ENCODE measurements around the gene CPT1A. TPM values are rescaled to one million over a fixed set of nuclear protein-coding genes. Genes with fewer than 3 reads are reported as not detected.

Gene CPT1A
- total and polyA plus RNA-seq, 10 of the 15 experiments (the other 5 are each of a cell fraction or from before 2014, with no cell fraction given): 1.1 to 17.5 (median 6.0) TPM

GRCh38 chr11:68743539-68743938 lies 98.2 kb downstream of the CPT1A start:
- POLR2A ChIA-PET: interaction anchor here (0.7 kb wide), 1 partner anchor 42 kb away, joined by 7 read pairs; no protein-coding TSS in a partner anchor
- Histone ChIP-seq H3K4me1 (ENCODE audit: control insufficient read depth, insufficient read depth, low read length) (no peaks in the 10 kb centered on the region), H3K9me3 (replicated peaks; ENCODE audit: control insufficient read depth, insufficient read depth, low read length) (no peaks in the 10 kb centered on the region), H4K20me1 (ENCODE audit: control insufficient read depth, insufficient read depth) (no peaks in the 10 kb centered on the region), H3K27me3 (replicated peaks in 1 of 2; ENCODE audit: control insufficient read depth in 2 of 2, insufficient read depth in 2 of 2, low read length in 1 of 2) (no peaks in the 10 kb centered on the region), H3K9ac (ENCODE audit: control insufficient read depth, insufficient read depth, low read length) (no peak overlapping the region), H3K4me3 (no peak overlapping the region), H3K36me3 (ENCODE audit: control insufficient read depth in 2 of 2, insufficient read depth in 2 of 2, low read length in 1 of 2) (no peaks in the 10 kb centered on the region), H3K79me2 (ENCODE audit: control insufficient read depth, insufficient read depth, low read length) (no peaks in the 10 kb centered on the region), H2AFZ (ENCODE audit: control insufficient read depth, low read depth, low read length) (no peak overlapping the region), H3K4me2 (ENCODE audit: control insufficient read depth, insufficient read depth) (no peak overlapping the region), H3K27ac (ENCODE audit: control insufficient read depth, insufficient read depth) (no peak overlapping the region)
- WGBS (ENCODE audit: insufficient coverage, insufficient replicate concordance, low lambda C conversion rate, missing lambda C conversion rate): 73% methylated on average over 3 of the region's 3 CpGs
- RAD21 ChIA-PET (ENCODE audit: unreplicated experiment): no interaction called here
- no TSS peak for BruUV-seq (replicated peaks)
- CTCF ChIA-PET: interaction anchor here (0.6 kb wide), 1 partner anchor 1095 kb away, joined by 3 read pairs; no protein-coding TSS in a partner anchor
- intact Hi-C loops (cut with micrococcal nuclease; ENCODE audit: unreplicated experiment): no loop called here
- no peak for ATAC-seq
- SMC1A ChIA-PET (ENCODE audit: uncharacterized antibody, unreplicated experiment): no interaction called here
- no peak for FAIRE-seq
- DNase-seq (ENCODE audit: low read depth, low spot score): no peak
- in situ Hi-C loops (cut with MboI): no loop called here
- TF ChIP-seq ZNF274 (IDR thresholded peaks at IDR 0.05; ENCODE audit: insufficient read depth, insufficient read length) (no peak), ASH2L (IDR thresholded peaks at IDR 0.05; ENCODE audit: borderline replicate concordance, low read depth) (no peak), ZBTB33 (IDR thresholded peaks at IDR 0.05) (no peak), SP1 (IDR thresholded peaks at IDR 0.05; ENCODE audit: low read depth, low read length) (no peak), NFYA (IDR thresholded peaks at IDR 0.05; ENCODE audit: borderline replicate concordance, low read depth, low read length) (no peak), KDM1A (IDR thresholded peaks at IDR 0.05; ENCODE audit: borderline replicate concordance) (no peak), JUND (IDR thresholded peaks at IDR 0.05; ENCODE audit: low read depth, low read length) (no peak), SIN3A (IDR thresholded peaks at IDR 0.05; ENCODE audit: low read depth, low read length) (no peak), TBL1XR1 (IDR thresholded peaks at IDR 0.05; ENCODE audit: low read depth, low read length) (no peak), E4F1 (IDR thresholded peaks at IDR 0.05; ENCODE audit: borderline replicate concordance, partially characterized antibody) (no peak), SMC3 (IDR thresholded peaks at IDR 0.05; ENCODE audit: borderline replicate concordance, low read length) (no peak), CHD4 (IDR thresholded peaks at IDR 0.05) (no peak), ZNF592 (IDR thresholded peaks at IDR 0.05) (no peak), NFXL1 (IDR thresholded peaks at IDR 0.05; ENCODE audit: borderline replicate concordance) (no peak), BHLHE40 (IDR thresholded peaks at IDR 0.05; ENCODE audit: borderline replicate concordance in 1 of 2, low read depth in 2 of 2, low read length in 1 of 2) (no peak)
